ENCODE results near the gene TCTN3. TPM values are rescaled to one million over a fixed set of nuclear protein-coding genes. Genes with fewer than 3 reads are reported as not detected.

TCTN3 gene
- total RNA-seq, 4 donors from 2014 or later, result 18.3 to 26.2 (median 22.7) TPM

Other genes starting within 250 kb of the TCTN3 start
- gene SORBS1, start 132.6 kb downstream of the TCTN3 start, total RNA-seq, result 10 to 100 TPM; 28.1 to 92.5 (median 41.7) TPM
- 10 to 100 TPM; 24.9 to 44.6 (median 31.2) TPM for gene ALDH18A1, start 37.2 kb downstream of the TCTN3 start, total RNA-seq
- gene ENTPD1, start 62.2 kb upstream of the TCTN3 start, total RNA-seq, result 10 to 100 TPM in 3 of 4 donors, 1 to 10 TPM in 1; 6.3 to 18.9 (median 12.5) TPM
- 1 to 10 TPM in 1 of 4 donors, under 1 TPM in 2, not detected in 1; 0.47 to 3.9 (median 0.72) TPM for gene CC2D2B, start 214.0 kb upstream of the TCTN3 start, total RNA-seq

Measured in suprapubic skin (tissue), 4 donors.